Breast epithelium (tissue), 4 donors: ENCODE measurements around the gene ZGPAT. TPM values are rescaled to one million over a fixed set of nuclear protein-coding genes. Genes with fewer than 3 reads are reported as not detected.

ENCODE experiments used
- DNase-seq, 2 donors: peaks; one replicate each; pipeline ENCODE4 v3.0.0-alpha.2; 2019; ENCODE audit warnings: low spot score in 2 of 2
- H3K27ac ChIP-seq, 2 donors: fragments of 200-600 bp; sonication (generic) in 1 of 2; one replicate each; pipeline ENCODE4 v1.5.1; 2016 to 2019; ENCODE audit warnings: mild to moderate bottlenecking in 1 of 2
- H3K27me3 ChIP-seq, 2 donors: fragments of 200-600 bp; sonication (generic) in 1 of 2; one replicate each; pipeline versions ENCODE4 v1.5.1 to v1.6.0; 2017 to 2019; ENCODE audit warnings: control low read depth in 1 of 2, mild to moderate bottlenecking in 1 of 2
- H3K36me3 ChIP-seq: fragments of 200-600 bp; one replicate; pipeline ENCODE4 v1.5.1; 2019
- H3K4me1 ChIP-seq, 2 donors: fragments of 200-600 bp; sonication (generic); one replicate each; pipeline ENCODE4 v1.5.1; 2016 to 2019; ENCODE audit warnings: control low read depth in 1 of 2
- H3K4me3 ChIP-seq, 3 donors: fragments of 200-600 bp; sonication (generic); 1 replicate in 2 of 3; 2 replicates in 1 of 3; pipeline ENCODE4 v1.5.1; 2016 to 2019; ENCODE audit warnings: mild to moderate bottlenecking in 3 of 3, moderate library complexity in 2 of 3
- H3K9me3 ChIP-seq, 2 donors: fragments of 200-600 bp; sonication (generic) in 1 of 2; one replicate each; pipeline ENCODE4 v1.5.1; 2016 to 2019; ENCODE audit warnings: control low read depth in 1 of 2
- CTCF ChIP-seq, 3 donors: fragments of 450-650 bp; IDR thresholded peaks; one replicate each; pipeline ENCODE4 v1.5.1; 2016 to 2017; ENCODE audit warnings: antibody characterized with exemption in 3 of 3, mild to moderate bottlenecking in 3 of 3, moderate library complexity in 3 of 3
- POLR2A ChIP-seq: fragments of 450-650 bp; IDR thresholded peaks from one replicate; pipeline ENCODE4 v1.6.1; 2016; ENCODE audit warnings: antibody characterized with exemption, mild to moderate bottlenecking, moderate library complexity
- POLR2AphosphoS5 ChIP-seq, 3 donors: sonication (generic); formaldehyde crosslinking; IDR thresholded peaks; one replicate each; pipeline ENCODE4 v1.6.1; 2017; ENCODE audit warnings: antibody characterized with exemption in 3 of 3
- intact Hi-C: fragments of 100-400 bp; cut with DNase I; formaldehyde crosslinking; loops from one replicate; pipeline ENCODE4 v1.15.1; 2023; ENCODE audit warnings: low total_unique reads
- total RNA-seq, 3 donors: library from RNA; depleted of rRNA; stranded (reverse); fragments of >200 nt; gene quantifications; one replicate each; pipeline ENCODE4 v1.1.0, GENCODE V29; 2016

ZGPAT gene
- total RNA-seq, 3 donors from 2014 or later = 17.6 to 26.9 (median 24.9) TPM

DNA sequence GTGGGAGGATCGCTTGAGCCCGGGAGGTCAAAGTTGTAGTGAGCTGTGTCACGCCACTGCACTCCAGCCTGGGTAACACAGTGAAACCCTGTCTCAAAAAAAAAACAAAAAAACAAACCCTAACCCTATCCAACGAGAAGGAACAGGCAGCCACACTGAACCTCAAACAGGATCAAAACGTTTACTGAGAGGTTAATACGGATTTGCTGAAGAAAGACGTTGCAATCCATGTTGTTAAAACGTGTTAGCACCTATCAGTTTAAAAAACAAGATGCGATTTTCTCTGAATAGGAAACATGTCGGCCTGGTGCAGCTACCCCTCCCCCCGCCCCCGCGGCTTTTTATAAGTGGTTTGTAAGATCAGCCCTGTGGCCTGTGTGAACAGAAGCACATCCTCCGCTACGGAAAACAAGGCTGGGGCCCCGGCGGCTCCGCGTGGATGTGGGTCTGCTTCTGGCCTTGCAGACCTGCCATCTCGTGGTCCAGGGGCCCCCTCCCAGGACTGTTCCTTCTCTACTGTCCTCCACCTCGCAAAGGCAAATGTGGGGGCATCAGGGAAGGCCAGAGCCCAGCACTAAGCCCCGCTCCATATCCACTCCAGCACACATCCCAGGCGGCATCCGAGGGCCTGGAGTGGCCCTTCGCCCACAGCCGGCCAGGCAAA lies 43.1 kb downstream of the ZGPAT start:
- H3K4me3 ChIP-seq = no peak overlapping the region
- H3K27ac ChIP-seq = no peak overlapping the region
- no peaks in the 10 kb centered on the region for H3K4me1 ChIP-seq
- intact Hi-C loops = loop anchor here (5.0 kb wide), 1 partner anchor 1084 kb away; no protein-coding TSS in a partner anchor
- TF ChIP-seq POLR2AphosphoS5 (IDR thresholded peaks at IDR 0.05) = no peak
- no peak for TF ChIP-seq POLR2A
- no peak for TF ChIP-seq CTCF (IDR thresholded peaks at IDR 0.05)
- H3K36me3 ChIP-seq = no peaks in the 10 kb centered on the region
- no peaks in the 10 kb centered on the region for H3K9me3 ChIP-seq
- H3K27me3 ChIP-seq = no peaks in the 10 kb centered on the region
- no peak for DNase-seq

GRCh38 chr20:63751471-63752271 lies 43.8 kb downstream of the ZGPAT start:
- H3K36me3 ChIP-seq = no peaks in the 10 kb centered on the region
- TF ChIP-seq POLR2AphosphoS5 (IDR thresholded peaks at IDR 0.05) (no peak), POLR2A (no peak), CTCF (IDR thresholded peaks at IDR 0.05) (no peak)
- H3K4me1 ChIP-seq = no peaks in the 10 kb centered on the region
- no peak overlapping the region for H3K4me3 ChIP-seq
- H3K27ac ChIP-seq = no peak overlapping the region
- H3K27me3 ChIP-seq = no peaks in the 10 kb centered on the region
- no peak for DNase-seq
- H3K9me3 ChIP-seq = no peaks in the 10 kb centered on the region
- intact Hi-C loops = loop anchor here (5.0 kb wide), 1 partner anchor 1084 kb away; no protein-coding TSS in a partner anchor

DNA sequence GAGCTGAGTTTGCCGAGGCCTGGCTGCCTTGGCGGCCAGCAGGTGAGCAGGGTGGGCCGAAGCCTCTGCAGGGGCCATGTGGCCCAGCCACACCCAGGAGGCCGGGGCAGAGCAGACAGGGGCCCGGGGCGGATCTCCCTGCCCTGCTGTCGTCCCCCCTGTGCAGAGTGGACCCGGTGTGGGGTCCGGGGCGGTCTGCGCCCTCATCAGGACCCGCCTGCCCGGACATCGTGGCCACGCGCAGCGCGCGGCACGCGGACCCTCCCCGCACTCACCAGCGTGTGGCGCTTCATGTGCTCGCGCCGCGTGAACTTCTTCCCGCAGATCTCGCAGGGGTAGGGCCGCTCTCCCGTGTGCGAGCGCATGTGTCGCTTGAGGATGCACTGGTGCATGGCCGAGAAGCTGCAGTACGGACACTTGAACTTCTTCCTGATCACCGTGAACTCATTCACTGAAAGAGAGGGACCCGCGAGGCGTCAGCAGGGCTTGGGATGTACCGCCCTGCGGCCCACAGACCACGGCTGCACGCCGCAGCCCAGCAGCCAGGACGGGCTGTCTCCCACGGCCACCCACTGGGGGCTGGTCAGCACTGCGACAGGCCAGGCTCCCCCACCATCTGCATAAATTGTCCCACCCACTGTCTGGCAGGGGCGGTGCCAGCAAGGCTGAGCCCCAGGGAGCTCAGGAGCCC lies 44.7 kb downstream of the ZGPAT start:
- no peak for DNase-seq
- Histone ChIP-seq H3K4me1 (no peaks in the 10 kb centered on the region), H3K36me3 (no peaks in the 10 kb centered on the region), H3K27ac (no peak overlapping the region), H3K27me3 (no peaks in the 10 kb centered on the region), H3K9me3 (no peaks in the 10 kb centered on the region), H3K4me3 (no peak overlapping the region)
- intact Hi-C loops = loop anchor here (5.0 kb wide), 1 partner anchor 1085 kb away; no protein-coding TSS in a partner anchor
- TF ChIP-seq CTCF (IDR thresholded peaks at IDR 0.05) (no peak), POLR2AphosphoS5 (IDR thresholded peaks at IDR 0.05) (no peak), POLR2A (no peak)

- no peak overlapping the region for H3K27ac ChIP-seq
- no peaks in the 10 kb centered on the region for H3K36me3 ChIP-seq
- H3K9me3 ChIP-seq = no peaks in the 10 kb centered on the region
- no peak for TF ChIP-seq POLR2A
- TF ChIP-seq POLR2AphosphoS5 (IDR thresholded peaks at IDR 0.05) = no peak
- no peaks in the 10 kb centered on the region for H3K4me1 ChIP-seq
- intact Hi-C loops = loop anchor here (5.0 kb wide), 1 partner anchor 1086 kb away; no protein-coding TSS in a partner anchor
- no peak overlapping the region for H3K4me3 ChIP-seq
- no peaks in the 10 kb centered on the region for H3K27me3 ChIP-seq
- no peak for DNase-seq
Measured at GRCh38 chr20:63753381-63753780, 45.5 kb downstream of the ZGPAT start.

DNA sequence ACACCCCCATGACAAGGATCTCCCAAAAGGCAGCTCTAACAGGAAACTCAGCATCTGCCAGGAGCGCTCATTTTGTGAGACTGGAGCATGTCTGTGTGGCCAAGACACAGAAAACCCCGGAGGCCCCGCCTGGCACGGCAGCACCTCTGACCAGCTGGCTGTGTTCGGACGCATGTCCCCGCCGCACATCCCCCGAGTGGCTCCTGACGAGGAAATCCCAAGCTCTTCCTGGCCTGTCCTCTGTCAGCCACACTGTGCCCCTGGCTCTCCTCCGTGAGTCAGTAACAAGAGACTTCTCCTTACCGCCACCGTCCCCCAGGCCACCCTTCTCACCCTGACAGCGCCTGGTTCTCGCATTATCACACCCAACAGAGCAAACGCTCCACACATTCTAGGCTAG lies 46.2 kb downstream of the ZGPAT start:
- Histone ChIP-seq H3K27me3 (no peaks in the 10 kb centered on the region), H3K9me3 (no peaks in the 10 kb centered on the region), H3K36me3 (no peaks in the 10 kb centered on the region), H3K4me3 (no peak overlapping the region), H3K27ac (no peak overlapping the region), H3K4me1 (no peaks in the 10 kb centered on the region)
- TF ChIP-seq POLR2A = no peak
- TF ChIP-seq CTCF (IDR thresholded peaks at IDR 0.05) = no peak
- TF ChIP-seq POLR2AphosphoS5 (IDR thresholded peaks at IDR 0.05) = no peak
- no peak for DNase-seq
- intact Hi-C loops = loop anchor here (5.0 kb wide), 1 partner anchor 1087 kb away; no protein-coding TSS in a partner anchor
